Measurements from ENCODE around the gene CBARP. TPM values are rescaled to one million over a fixed set of nuclear protein-coding genes. Genes with fewer than 3 reads are reported as not detected.
"Not testable (repeated sequence)": the region's sequence is repeated elsewhere in the genome, so short reads cannot be mapped to it uniquely, and the experiment has no call there.

The CBARP gene
- polyA plus RNA-seq, 2 donors: 0.95 to 1.3 TPM

DNA sequence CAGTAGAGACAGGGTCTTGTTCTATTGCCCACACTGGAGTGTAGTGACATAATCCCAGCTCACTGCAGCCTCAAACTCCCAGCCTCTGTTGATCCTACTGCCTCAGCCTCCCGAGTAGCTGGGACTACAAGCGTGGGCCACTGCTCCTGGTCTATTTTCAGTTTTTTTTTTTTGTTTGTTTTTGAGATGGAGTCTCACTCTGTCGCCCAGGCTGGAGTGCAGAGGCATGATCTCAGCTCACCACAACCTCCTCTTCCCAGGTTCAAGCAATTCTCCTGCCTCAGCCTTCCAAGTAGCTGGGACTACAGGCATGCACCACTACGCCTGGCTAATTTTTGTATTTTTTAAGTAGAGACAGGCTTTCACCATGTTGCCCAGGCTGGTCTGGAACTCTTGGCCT lies 37.2 kb downstream of the CBARP start:
- WGBS, 2 donors: 91 to 93% methylated on average over 4 of the region's 4 CpGs
- not testable (repeated sequence) for H3K4me3 ChIP-seq (ENCODE audit: low read depth in 1 of 2, low read length in 2 of 2); H3K36me3 ChIP-seq (ENCODE audit: control insufficient read depth in 2 of 2, insufficient read depth in 2 of 2, low read length in 1 of 2); H3K27ac ChIP-seq (ENCODE audit: low read depth in 2 of 2, low read length in 1 of 2); H3K9me3 ChIP-seq (ENCODE audit: control insufficient read depth in 2 of 2, insufficient read depth in 1 of 2, low read depth in 1 of 2, low read length in 1 of 2); H3K27me3 ChIP-seq (ENCODE audit: control insufficient read depth in 1 of 2, insufficient read depth in 2 of 2, low read length in 2 of 2); H3K4me1 ChIP-seq (ENCODE audit: control insufficient read depth in 2 of 2, insufficient read depth in 2 of 2, low read length in 1 of 2)

GRCh38 chr19:1199531-1199930 lies 38.3 kb downstream of the CBARP start:
- 91 to 96% methylated on average over 10 of the region's 10 CpGs for WGBS, 2 donors
- Histone ChIP-seq H3K27me3 (ENCODE audit: control insufficient read depth in 1 of 2, insufficient read depth in 2 of 2, low read length in 2 of 2) (no peaks in the 10 kb centered on the region), H3K4me3 (ENCODE audit: low read depth in 1 of 2, low read length in 2 of 2) (no peak overlapping the region), H3K4me1 (ENCODE audit: control insufficient read depth in 2 of 2, insufficient read depth in 2 of 2, low read length in 1 of 2) (no peaks in the 10 kb centered on the region), H3K36me3 (ENCODE audit: control insufficient read depth in 2 of 2, insufficient read depth in 2 of 2, low read length in 1 of 2) (no peaks in the 10 kb centered on the region), H3K27ac (ENCODE audit: low read depth in 2 of 2, low read length in 1 of 2) (no peak overlapping the region), H3K9me3 (ENCODE audit: control insufficient read depth in 2 of 2, insufficient read depth in 1 of 2, low read depth in 1 of 2, low read length in 1 of 2) (no peaks in the 10 kb centered on the region)

- Histone ChIP-seq H3K4me1 (ENCODE audit: control insufficient read depth in 2 of 2, insufficient read depth in 2 of 2, low read length in 1 of 2) (no peaks in the 10 kb centered on the region), H3K36me3 (ENCODE audit: control insufficient read depth in 2 of 2, insufficient read depth in 2 of 2, low read length in 1 of 2) (no peaks in the 10 kb centered on the region), H3K27me3 (ENCODE audit: control insufficient read depth in 1 of 2, insufficient read depth in 2 of 2, low read length in 2 of 2) (no peaks in the 10 kb centered on the region), H3K27ac (ENCODE audit: low read depth in 2 of 2, low read length in 1 of 2) (no peak overlapping the region), H3K4me3 (ENCODE audit: low read depth in 1 of 2, low read length in 2 of 2) (no peak overlapping the region), H3K9me3 (ENCODE audit: control insufficient read depth in 2 of 2, insufficient read depth in 1 of 2, low read depth in 1 of 2, low read length in 1 of 2) (no peaks in the 10 kb centered on the region)
- WGBS, 2 donors: 69 to 73% methylated on average over 9 of the region's 9 CpGs
These were observed 48.4 kb downstream of the CBARP start for GRCh38 chr19:1189419-1189818.

DNA sequence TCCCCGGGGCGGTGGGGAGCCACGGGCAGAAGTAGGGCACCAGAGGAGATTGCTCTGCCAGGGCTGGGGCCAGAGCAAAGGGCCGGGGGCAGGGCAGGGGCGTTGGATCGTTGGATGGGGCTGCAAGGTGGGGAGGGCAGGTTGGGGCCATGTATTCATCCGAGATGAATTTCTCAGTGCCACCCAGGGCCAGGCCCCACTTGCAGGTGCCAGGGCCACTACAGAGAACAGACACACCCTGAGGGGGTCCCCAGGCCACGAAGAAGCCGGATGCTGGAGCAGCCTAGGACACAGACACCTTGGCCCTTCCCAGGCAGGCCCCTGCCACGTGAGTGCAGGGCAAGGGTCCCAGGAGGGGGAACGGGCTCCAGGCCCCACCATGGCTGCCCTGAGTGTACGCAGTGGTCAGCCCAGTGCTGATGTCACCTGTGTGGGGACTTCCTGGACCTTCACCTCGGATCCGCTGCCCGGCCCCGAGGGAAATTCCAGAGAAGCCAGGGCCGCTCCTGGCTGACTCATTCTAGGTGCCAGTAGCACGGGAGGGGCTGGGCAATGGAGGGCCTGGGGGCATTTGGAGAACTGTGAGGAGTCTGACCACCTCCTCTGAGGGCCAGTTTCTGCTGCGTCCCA lies 54.1 kb downstream of the CBARP start:
- peak overlapping the region; percentile 84 to 96 for H3K27ac ChIP-seq (ENCODE audit: low read depth in 2 of 2, low read length in 1 of 2)
- H3K4me1 ChIP-seq (ENCODE audit: control insufficient read depth in 2 of 2, insufficient read depth in 2 of 2, low read length in 1 of 2): peaks cover 4 to 19% of the 10 kb centered on the region in 2 donors
- 54 to 57% methylated on average over 19 of the region's 19 CpGs for WGBS, 2 donors

GRCh38 chr19:1182727-1183126 lies 55.1 kb downstream of the CBARP start:
- 60 to 65% methylated on average over 1 to 11 of the region's 11 CpGs for WGBS, 2 donors
- no peaks in the 10 kb centered on the region for H3K36me3 ChIP-seq (ENCODE audit: control insufficient read depth in 2 of 2, insufficient read depth in 2 of 2, low read length in 1 of 2)
- no peak overlapping the region for H3K4me3 ChIP-seq (ENCODE audit: low read depth in 1 of 2, low read length in 2 of 2)
- H3K9me3 ChIP-seq (ENCODE audit: control insufficient read depth in 2 of 2, insufficient read depth in 1 of 2, low read depth in 1 of 2, low read length in 1 of 2): no peaks in the 10 kb centered on the region
- H3K4me1 ChIP-seq (ENCODE audit: control insufficient read depth in 2 of 2, insufficient read depth in 2 of 2, low read length in 1 of 2): peaks cover 4 to 21% of the 10 kb centered on the region in 2 donors
- peak overlapping the region in 1 of 2 donors; percentile 96 for H3K27ac ChIP-seq (ENCODE audit: low read depth in 2 of 2, low read length in 1 of 2)
- no peaks in the 10 kb centered on the region for H3K27me3 ChIP-seq (ENCODE audit: control insufficient read depth in 1 of 2, insufficient read depth in 2 of 2, low read length in 2 of 2)

More for the DNA sequence above, 54.1 kb downstream of the CBARP start:
- Histone ChIP-seq H3K4me3 (ENCODE audit: low read depth in 1 of 2, low read length in 2 of 2) (no peak overlapping the region), H3K27me3 (ENCODE audit: control insufficient read depth in 1 of 2, insufficient read depth in 2 of 2, low read length in 2 of 2) (no peaks in the 10 kb centered on the region), H3K36me3 (ENCODE audit: control insufficient read depth in 2 of 2, insufficient read depth in 2 of 2, low read length in 1 of 2) (no peaks in the 10 kb centered on the region), H3K9me3 (ENCODE audit: control insufficient read depth in 2 of 2, insufficient read depth in 1 of 2, low read depth in 1 of 2, low read length in 1 of 2) (no peaks in the 10 kb centered on the region)

- Histone ChIP-seq H3K27ac (ENCODE audit: low read depth in 2 of 2, low read length in 1 of 2) (peak overlapping the region; percentile 96 to 97), H3K36me3 (ENCODE audit: control insufficient read depth in 2 of 2, insufficient read depth in 2 of 2, low read length in 1 of 2) (no peaks in the 10 kb centered on the region), H3K9me3 (ENCODE audit: control insufficient read depth in 2 of 2, insufficient read depth in 1 of 2, low read depth in 1 of 2, low read length in 1 of 2) (no peaks in the 10 kb centered on the region), H3K4me3 (ENCODE audit: low read depth in 1 of 2, low read length in 2 of 2) (peak overlapping the region in 1 of 2 donors; percentile 17), H3K4me1 (ENCODE audit: control insufficient read depth in 2 of 2, insufficient read depth in 2 of 2, low read length in 1 of 2) (peaks cover 4 to 25% of the 10 kb centered on the region in 2 donors), H3K27me3 (ENCODE audit: control insufficient read depth in 1 of 2, insufficient read depth in 2 of 2, low read length in 2 of 2) (no peaks in the 10 kb centered on the region)
- whole genome bisulfite sequencing, 2 donors: 60 to 77% methylated on average over 10 of the region's 10 CpGs
These were observed 55.7 kb downstream of the CBARP start for GRCh38 chr19:1182068-1182467.

DNA sequence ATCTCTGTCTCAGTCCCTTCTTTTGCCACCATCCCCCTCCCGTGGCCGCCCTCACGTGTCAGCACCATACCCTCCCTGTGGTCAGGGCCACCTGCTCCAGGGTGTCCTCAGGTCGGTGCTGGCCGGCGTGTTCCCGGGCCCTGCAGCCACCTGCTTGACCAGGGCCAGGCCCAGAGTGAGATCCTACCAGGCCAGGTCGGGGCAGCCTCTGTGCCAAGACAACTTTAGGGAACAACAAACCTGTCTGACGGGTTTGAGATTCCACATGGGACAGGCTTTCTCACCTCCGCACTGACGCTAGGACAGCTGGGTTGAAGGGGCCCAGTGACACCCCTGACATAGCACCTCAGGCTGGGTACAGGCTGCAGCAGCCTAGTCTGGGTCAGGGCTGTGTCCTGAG lies 56.2 kb downstream of the CBARP start:
- H3K27me3 ChIP-seq (ENCODE audit: control insufficient read depth in 1 of 2, insufficient read depth in 2 of 2, low read length in 2 of 2): no peaks in the 10 kb centered on the region
- no peaks in the 10 kb centered on the region for H3K36me3 ChIP-seq (ENCODE audit: control insufficient read depth in 2 of 2, insufficient read depth in 2 of 2, low read length in 1 of 2)
- peak overlapping the region in 1 of 2 donors; percentile 17 for H3K4me3 ChIP-seq (ENCODE audit: low read depth in 1 of 2, low read length in 2 of 2)
- H3K27ac ChIP-seq (ENCODE audit: low read depth in 2 of 2, low read length in 1 of 2): peak overlapping the region; percentile 96 to 97
- peaks cover 4 to 25% of the 10 kb centered on the region in 2 donors for H3K4me1 ChIP-seq (ENCODE audit: control insufficient read depth in 2 of 2, insufficient read depth in 2 of 2, low read length in 1 of 2)
- no peaks in the 10 kb centered on the region for H3K9me3 ChIP-seq (ENCODE audit: control insufficient read depth in 2 of 2, insufficient read depth in 1 of 2, low read depth in 1 of 2, low read length in 1 of 2)
- WGBS, 2 donors: 47 to 51% methylated on average over 11 of the region's 11 CpGs

Other genes with a start within 250 kb of the CBARP start
- gene GRIN3B, start 237.6 kb downstream of the CBARP start, polyA plus RNA-seq: under 1 TPM; 0.01 to 0.04 TPM
- 100 to 1,000 TPM; 142 to 238 TPM for gene TMEM259, start 216.9 kb downstream of the CBARP start, polyA plus RNA-seq
- gene RNU6-2, start 216.5 kb downstream of the CBARP start, polyA plus RNA-seq: not detected
- 100 to 1,000 TPM in 1 of 2 donors, 10 to 100 TPM in 1; 84.4 to 106 TPM for gene CNN2, start 211.4 kb downstream of the CBARP start, polyA plus RNA-seq
- 10 to 100 TPM; 11.4 to 26.4 TPM for gene ABCA7, start 197.9 kb downstream of the CBARP start, polyA plus RNA-seq
- gene ARHGAP45, start 170.8 kb downstream of the CBARP start, polyA plus RNA-seq: 10 to 100 TPM in 1 of 2 donors, 1 to 10 TPM in 1; 8.9 to 17.7 TPM
- 100 to 1,000 TPM in 1 of 2 donors, 10 to 100 TPM in 1; 77.9 to 162 TPM for gene POLR2E, start 142.6 kb downstream of the CBARP start, polyA plus RNA-seq
- 100 to 1,000 TPM; 271 to 294 TPM for gene GPX4, start 134.0 kb downstream of the CBARP start, polyA plus RNA-seq
- 10 to 100 TPM; 43.1 to 56.5 TPM for gene SBNO2, start 63.7 kb downstream of the CBARP start, polyA plus RNA-seq
- gene STK11, start 32.2 kb downstream of the CBARP start, polyA plus RNA-seq: 10 to 100 TPM; 38.8 to 61.4 TPM
- gene ATP5F1D, start 3.7 kb upstream of the CBARP start, polyA plus RNA-seq: 100 to 1,000 TPM; 234 to 289 TPM
- 10 to 100 TPM; 36.4 to 38.7 TPM for gene MIDN, start 10.6 kb upstream of the CBARP start, polyA plus RNA-seq
- 100 to 1,000 TPM; 231 to 265 TPM for gene CIRBP, start 31.3 kb upstream of the CBARP start, polyA plus RNA-seq
- 10 to 100 TPM; 45.8 to 46.7 TPM for gene FAM174C, start 37.5 kb upstream of the CBARP start, polyA plus RNA-seq
- under 1 TPM; 0.18 to 0.39 TPM for gene EFNA2, start 47.9 kb upstream of the CBARP start, polyA plus RNA-seq
- gene NDUFS7, start 145.9 kb upstream of the CBARP start, polyA plus RNA-seq: 100 to 1,000 TPM; 106 to 160 TPM
- 10 to 100 TPM; 10.9 to 18.4 TPM for gene GAMT, start 163.5 kb upstream of the CBARP start, polyA plus RNA-seq
- gene DAZAP1, start 169.6 kb upstream of the CBARP start, polyA plus RNA-seq: 10 to 100 TPM; 64.9 to 75.3 TPM
- 1,000 to 10,000 TPM; 2,888 to 3,260 TPM for gene RPS15, start 200.4 kb upstream of the CBARP start, polyA plus RNA-seq
- under 1 TPM; 0.02 to 0.10 TPM for gene APC2, start 212.1 kb upstream of the CBARP start, polyA plus RNA-seq
- 10 to 100 TPM; 17.8 to 28.1 TPM for gene C19orf25, start 241.2 kb upstream of the CBARP start, polyA plus RNA-seq

All from esophagus (tissue), 2 donors.